ENCODE measurements around the gene CBS.
"Not testable (repeated sequence)": the region's sequence is repeated elsewhere in the genome, so short reads cannot be mapped to it uniquely, and the experiment has no call there.

Gene CBS

GRCh38 chr21:43075170-43076022, at the start of gene CBS:
Gene CBS, minus strand, starts transcription at chr21:43075835. Its CDS starts 3,642 bp downstream, at chr21:43072193.
- DNase-seq (ENCODE audit: low spot score in 2 of 2); H3K4me1 Mint-ChIP-seq; H3K9me3 Mint-ChIP-seq; H3K4me3 Mint-ChIP-seq; H3K36me3 Mint-ChIP-seq; H3K27ac Mint-ChIP-seq: not testable (repeated sequence)
- ATAC-seq, result peak; percentile 28

- H3K9me3 Mint-ChIP-seq; ATAC-seq; H3K4me3 Mint-ChIP-seq; H3K27ac Mint-ChIP-seq; DNase-seq (ENCODE audit: low spot score in 2 of 2); H3K4me1 Mint-ChIP-seq; H3K36me3 Mint-ChIP-seq: not testable (repeated sequence)
Observed at GRCh38 chr21:43115956-43116355, 40.3 kb upstream of the CBS start.

- not testable (repeated sequence) for DNase-seq (ENCODE audit: low spot score in 2 of 2); H3K36me3 Mint-ChIP-seq; H3K27ac Mint-ChIP-seq; H3K9me3 Mint-ChIP-seq; ATAC-seq; H3K4me3 Mint-ChIP-seq; H3K4me1 Mint-ChIP-seq
Observed at GRCh38 chr21:43114483-43114882, 38.8 kb upstream of the CBS start.

GRCh38 chr21:43109006-43109405, 33.4 kb upstream of the CBS start:
- ATAC-seq, result peak; percentile 18
- not testable (repeated sequence) for DNase-seq (ENCODE audit: low spot score in 2 of 2)

GRCh38 chr21:43108177-43108576, 32.5 kb upstream of the CBS start:
- not testable (repeated sequence) for H3K36me3 Mint-ChIP-seq; ATAC-seq; H3K9me3 Mint-ChIP-seq; H3K4me1 Mint-ChIP-seq; DNase-seq (ENCODE audit: low spot score in 2 of 2); H3K27ac Mint-ChIP-seq; H3K4me3 Mint-ChIP-seq

More at GRCh38 chr21:43109006-43109405, 33.4 kb upstream of the CBS start:
- not testable (repeated sequence) for H3K9me3 Mint-ChIP-seq, H3K27ac Mint-ChIP-seq, H3K4me1 Mint-ChIP-seq, H3K4me3 Mint-ChIP-seq, H3K36me3 Mint-ChIP-seq

GRCh38 chr21:43107794-43108137, 32.1 kb upstream of the CBS start:
- not testable (repeated sequence) for H3K4me1 Mint-ChIP-seq; H3K27ac Mint-ChIP-seq; ATAC-seq; H3K4me3 Mint-ChIP-seq; DNase-seq (ENCODE audit: low spot score in 2 of 2); H3K36me3 Mint-ChIP-seq; H3K9me3 Mint-ChIP-seq

GRCh38 chr21:43106965-43107793, 31.5 kb upstream of the CBS start, which contains the start of gene U2AF1:
Gene U2AF1, minus strand, starts transcription at chr21:43107570. Its CDS starts 76 bp downstream, at chr21:43107494.
- not testable (repeated sequence) for H3K4me3 Mint-ChIP-seq, H3K27ac Mint-ChIP-seq, H3K9me3 Mint-ChIP-seq, H3K4me1 Mint-ChIP-seq, H3K36me3 Mint-ChIP-seq
- ATAC-seq, result peak; percentile 96
- DNase-seq (ENCODE audit: low spot score in 2 of 2), result peak; percentile 15 to 61

- DNase-seq (ENCODE audit: low spot score in 2 of 2); ATAC-seq; H3K4me3 Mint-ChIP-seq; H3K27ac Mint-ChIP-seq; H3K9me3 Mint-ChIP-seq; H3K36me3 Mint-ChIP-seq; H3K4me1 Mint-ChIP-seq: not testable (repeated sequence)
Observed at GRCh38 chr21:43104642-43105041, 29.0 kb upstream of the CBS start.

GRCh38 chr21:43102281-43102680, 26.6 kb upstream of the CBS start:
- ATAC-seq, result peak; percentile 74
- not testable (repeated sequence) for H3K9me3 Mint-ChIP-seq; H3K4me3 Mint-ChIP-seq; H3K36me3 Mint-ChIP-seq; H3K4me1 Mint-ChIP-seq; DNase-seq (ENCODE audit: low spot score in 2 of 2); H3K27ac Mint-ChIP-seq

- not testable (repeated sequence) for H3K4me1 Mint-ChIP-seq; H3K9me3 Mint-ChIP-seq; H3K27ac Mint-ChIP-seq; H3K36me3 Mint-ChIP-seq; DNase-seq (ENCODE audit: low spot score in 2 of 2); H3K4me3 Mint-ChIP-seq; ATAC-seq
Observed at GRCh38 chr21:43101676-43102075, 26.0 kb upstream of the CBS start.

- not testable (repeated sequence) for DNase-seq (ENCODE audit: low spot score in 2 of 2); ATAC-seq; H3K4me1 Mint-ChIP-seq; H3K9me3 Mint-ChIP-seq; H3K36me3 Mint-ChIP-seq; H3K4me3 Mint-ChIP-seq; H3K27ac Mint-ChIP-seq
Observed at GRCh38 chr21:43101000-43101399, 25.4 kb upstream of the CBS start.

GRCh38 chr21:43091979-43092614, 16.5 kb upstream of the CBS start:
- not testable (repeated sequence) for H3K4me3 Mint-ChIP-seq; H3K9me3 Mint-ChIP-seq; H3K36me3 Mint-ChIP-seq; H3K4me1 Mint-ChIP-seq; ATAC-seq; H3K27ac Mint-ChIP-seq; DNase-seq (ENCODE audit: low spot score in 2 of 2)

- DNase-seq (ENCODE audit: low spot score in 2 of 2), result peak in 1 of 2 donors; percentile 38
- H3K4me3 Mint-ChIP-seq, H3K9me3 Mint-ChIP-seq, ATAC-seq, H3K27ac Mint-ChIP-seq, H3K36me3 Mint-ChIP-seq, H3K4me1 Mint-ChIP-seq: not testable (repeated sequence)
Observed at GRCh38 chr21:43090947-43091346, 15.3 kb upstream of the CBS start.

- DNase-seq (ENCODE audit: low spot score in 2 of 2); ATAC-seq; H3K27ac Mint-ChIP-seq; H3K4me3 Mint-ChIP-seq; H3K9me3 Mint-ChIP-seq; H3K4me1 Mint-ChIP-seq; H3K36me3 Mint-ChIP-seq: not testable (repeated sequence)
Observed at GRCh38 chr21:43089463-43089862, 13.8 kb upstream of the CBS start.

GRCh38 chr21:43082587-43083300, 7.1 kb upstream of the CBS start:
- H3K4me3 Mint-ChIP-seq; ATAC-seq; H3K9me3 Mint-ChIP-seq; DNase-seq (ENCODE audit: low spot score in 2 of 2); H3K27ac Mint-ChIP-seq; H3K36me3 Mint-ChIP-seq; H3K4me1 Mint-ChIP-seq: not testable (repeated sequence)
